Measurements from ENCODE around the gene NAALADL2.

The NAALADL2 gene

GRCh38 chr3:175121225-175121624 is 262.1 kb downstream of the NAALADL2 start:
- TF ChIP-seq CTCF (IDR thresholded peaks at IDR 0.05): peak; percentile 71

GRCh38 chr3:175127075-175127662 is 268.0 kb downstream of the NAALADL2 start:
- TF ChIP-seq CTCF (IDR thresholded peaks at IDR 0.05): no peak

- no peak for TF ChIP-seq CTCF (IDR thresholded peaks at IDR 0.05)
These were observed 270.0 kb downstream of the NAALADL2 start for GRCh38 chr3:175129126-175129525.

- TF ChIP-seq CTCF (IDR thresholded peaks at IDR 0.05): no peak
These were observed 270.4 kb downstream of the NAALADL2 start for GRCh38 chr3:175129571-175129970.

GRCh38 chr3:175144368-175144767 is 285.2 kb downstream of the NAALADL2 start:
- no peak for TF ChIP-seq CTCF (IDR thresholded peaks at IDR 0.05)

GRCh38 chr3:175146258-175146657 is 287.1 kb downstream of the NAALADL2 start:
- TF ChIP-seq CTCF (IDR thresholded peaks at IDR 0.05): peak; percentile 24; the same call in 1 of the 2 replicates

- no peak for TF ChIP-seq CTCF (IDR thresholded peaks at IDR 0.05)
These were observed 290.5 kb downstream of the NAALADL2 start for GRCh38 chr3:175149675-175150074.
